ENCODE results near the gene SCIN.

SCIN gene

GRCh38 chr7:12539681-12540080 is 30.8 kb upstream of the SCIN start:
- DNase-seq (ENCODE audit: low read depth), result no peak
- TF ChIP-seq, protein P1, sequence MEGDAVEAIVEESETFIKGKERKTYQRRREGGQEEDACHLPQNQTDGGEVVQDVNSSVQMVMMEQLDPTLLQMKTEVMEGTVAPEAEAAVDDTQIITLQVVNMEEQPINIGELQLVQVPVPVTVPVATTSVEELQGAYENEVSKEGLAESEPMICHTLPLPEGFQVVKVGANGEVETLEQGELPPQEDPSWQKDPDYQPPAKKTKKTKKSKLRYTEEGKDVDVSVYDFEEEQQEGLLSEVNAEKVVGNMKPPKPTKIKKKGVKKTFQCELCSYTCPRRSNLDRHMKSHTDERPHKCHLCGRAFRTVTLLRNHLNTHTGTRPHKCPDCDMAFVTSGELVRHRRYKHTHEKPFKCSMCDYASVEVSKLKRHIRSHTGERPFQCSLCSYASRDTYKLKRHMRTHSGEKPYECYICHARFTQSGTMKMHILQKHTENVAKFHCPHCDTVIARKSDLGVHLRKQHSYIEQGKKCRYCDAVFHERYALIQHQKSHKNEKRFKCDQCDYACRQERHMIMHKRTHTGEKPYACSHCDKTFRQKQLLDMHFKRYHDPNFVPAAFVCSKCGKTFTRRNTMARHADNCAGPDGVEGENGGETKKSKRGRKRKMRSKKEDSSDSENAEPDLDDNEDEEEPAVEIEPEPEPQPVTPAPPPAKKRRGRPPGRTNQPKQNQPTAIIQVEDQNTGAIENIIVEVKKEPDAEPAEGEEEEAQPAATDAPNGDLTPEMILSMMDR (conservative IDR thresholded peaks at IDR 0.05; ENCODE audit: low read depth, low read length), result no peak
- no peak overlapping the region for H3K4me3 ChIP-seq (ENCODE audit: low read depth, low read length)

GRCh38 chr7:12540850-12541249 is 29.7 kb upstream of the SCIN start:
- H3K4me3 ChIP-seq (ENCODE audit: low read depth, low read length), result no peak overlapping the region

GRCh38 chr7:12543586-12543985 is 26.9 kb upstream of the SCIN start:
- DNase-seq (ENCODE audit: low read depth), result no peak
- TF ChIP-seq, protein P1 (conservative IDR thresholded peaks at IDR 0.05; ENCODE audit: low read depth, low read length), result no peak
- no peak overlapping the region for H3K4me3 ChIP-seq (ENCODE audit: low read depth, low read length)

More at GRCh38 chr7:12540850-12541249, 29.7 kb upstream of the SCIN start:
- DNase-seq (ENCODE audit: low read depth), result peak; percentile 34
- TF ChIP-seq, protein P1 (conservative IDR thresholded peaks at IDR 0.05; ENCODE audit: low read depth, low read length), result no peak

- H3K4me3 ChIP-seq (ENCODE audit: low read depth, low read length), result no peak overlapping the region
- TF ChIP-seq, protein P1 (conservative IDR thresholded peaks at IDR 0.05; ENCODE audit: low read depth, low read length), result no peak
- peak; percentile 43 for DNase-seq (ENCODE audit: low read depth)
Measured at GRCh38 chr7:12549106-12549505, 21.4 kb upstream of the SCIN start.

GRCh38 chr7:12550956-12551355 is 19.6 kb upstream of the SCIN start:
- TF ChIP-seq, protein P1 (conservative IDR thresholded peaks at IDR 0.05; ENCODE audit: low read depth, low read length), result no peak
- DNase-seq (ENCODE audit: low read depth), result peak; percentile 49
- H3K4me3 ChIP-seq (ENCODE audit: low read depth, low read length), result no peak overlapping the region

DNA sequence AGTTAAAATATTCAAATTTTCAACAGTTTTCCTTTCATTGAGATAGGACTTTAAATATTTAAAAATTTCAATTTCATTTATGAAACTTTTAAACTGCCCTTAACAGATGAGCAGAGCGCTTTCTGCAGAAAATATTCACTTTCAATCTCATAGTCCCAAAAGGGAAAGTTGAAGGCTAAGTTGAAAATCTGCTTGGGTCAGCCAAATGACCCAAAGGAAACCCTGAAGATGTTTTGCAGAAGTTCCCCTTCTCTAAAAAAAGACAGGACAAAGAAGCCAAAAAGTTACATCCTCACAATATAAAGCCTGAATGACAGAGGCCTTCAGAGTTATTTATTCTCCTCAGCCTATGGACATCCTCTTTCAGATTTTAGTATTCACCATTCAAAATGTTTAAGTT is 17.6 kb upstream of the SCIN start:
- no peak for DNase-seq (ENCODE audit: low read depth)
- H3K4me3 ChIP-seq (ENCODE audit: low read depth, low read length), result no peak overlapping the region
- TF ChIP-seq, protein P1 (conservative IDR thresholded peaks at IDR 0.05; ENCODE audit: low read depth, low read length), result no peak

- no peak overlapping the region for H3K4me3 ChIP-seq (ENCODE audit: low read depth, low read length)
- TF ChIP-seq, protein P1 (conservative IDR thresholded peaks at IDR 0.05; ENCODE audit: low read depth, low read length), result no peak
- no peak for DNase-seq (ENCODE audit: low read depth)
Measured at GRCh38 chr7:12553416-12553815, 17.1 kb upstream of the SCIN start.
